HG03439 (cell line): ENCODE data around the gene BAHD1.
"Not testable (repeated sequence)": the region's sequence is repeated elsewhere in the genome, so short reads cannot be mapped to it uniquely, and the experiment has no call there.

Experiments
- ATAC-seq: cut with Tn5 transposase; IDR thresholded peaks from one replicate; pipeline ENCODE4 v1.9.1; 2021; ENCODE audit warnings: mild to moderate bottlenecking, moderate library complexity; ENCODE audit not compliant: unreplicated experiment

Gene BAHD1

GRCh38 chr15:40443255-40443654 is 2.5 kb downstream of the BAHD1 start:
- no peak for ATAC-seq

GRCh38 chr15:40443846-40444245 is 3.1 kb downstream of the BAHD1 start:
- ATAC-seq = no peak

GRCh38 chr15:40444736-40445135 is 4.0 kb downstream of the BAHD1 start:
- no peak for ATAC-seq

GRCh38 chr15:40445421-40445922 is 4.7 kb downstream of the BAHD1 start:
- no peak for ATAC-seq

- no peak for ATAC-seq
These were observed 5.4 kb downstream of the BAHD1 start for GRCh38 chr15:40446144-40446543.

GRCh38 chr15:40448354-40448753 is 7.6 kb downstream of the BAHD1 start:
- no peak for ATAC-seq

GRCh38 chr15:40449275-40449674 is 8.5 kb downstream of the BAHD1 start:
- no peak for ATAC-seq

- ATAC-seq = no peak
These were observed 9.3 kb downstream of the BAHD1 start for GRCh38 chr15:40450047-40450446.

GRCh38 chr15:40451527-40452158 is 10.9 kb downstream of the BAHD1 start:
- ATAC-seq = no peak

- ATAC-seq = no peak
These were observed 11.7 kb downstream of the BAHD1 start for GRCh38 chr15:40452296-40453090.

GRCh38 chr15:40453941-40454340 is 13.2 kb downstream of the BAHD1 start:
- ATAC-seq = not testable (repeated sequence)

- no peak for ATAC-seq
These were observed 14.2 kb downstream of the BAHD1 start for GRCh38 chr15:40454904-40455391.

GRCh38 chr15:40456299-40456712 is 15.6 kb downstream of the BAHD1 start:
- ATAC-seq = no peak

- no peak for ATAC-seq
These were observed 16.0 kb downstream of the BAHD1 start for GRCh38 chr15:40456738-40457137.

GRCh38 chr15:40458495-40459371 is 18.0 kb downstream of the BAHD1 start:
- ATAC-seq = no peak

- no peak for ATAC-seq
These were observed 18.8 kb downstream of the BAHD1 start for GRCh38 chr15:40459391-40460015.

- ATAC-seq = no peak
These were observed 19.7 kb downstream of the BAHD1 start for GRCh38 chr15:40460404-40460803.

GRCh38 chr15:40461958-40462357 is 21.2 kb downstream of the BAHD1 start:
- no peak for ATAC-seq

GRCh38 chr15:40463279-40463678 is 22.5 kb downstream of the BAHD1 start:
- no peak for ATAC-seq

GRCh38 chr15:40463886-40464545 is 23.3 kb downstream of the BAHD1 start:
- ATAC-seq = no peak
